Effector memory CD4-positive, alpha-beta T cell (primary cell): ENCODE results near the gene C10orf143.
"Not testable (repeated sequence)": the region's sequence is repeated elsewhere in the genome, so short reads cannot be mapped to it uniquely, and the experiment has no call there.

Experiments used
- DNase-seq, 3 donors: peaks; one replicate each; pipeline ENCODE4 v3.0.0-alpha.2; 2020
- H3K27ac ChIP-seq: 2 replicates; pipeline ENCODE4 v1.7.0; 2013; ENCODE audit warnings: mild to moderate bottlenecking, low read length, moderate library complexity; ENCODE audit not compliant: insufficient read depth, poor library complexity, severe bottlenecking
- H3K27me3 ChIP-seq: replicated peaks from 2 replicates; pipeline ENCODE4 v1.7.0; 2013; ENCODE audit warnings: mild to moderate bottlenecking, low read length; ENCODE audit not compliant: insufficient read depth, control insufficient read depth, poor library complexity, severe bottlenecking
- H3K36me3 ChIP-seq: 2 replicates; pipeline ENCODE4 v1.7.0; 2013; ENCODE audit warnings: mild to moderate bottlenecking, low read length, moderate library complexity; ENCODE audit not compliant: control insufficient read depth, insufficient read depth
- H3K4me1 ChIP-seq: 2 replicates; pipeline ENCODE4 v1.7.0; 2013; ENCODE audit warnings: low read length, mild to moderate bottlenecking; ENCODE audit not compliant: control insufficient read depth, insufficient read depth, poor library complexity, severe bottlenecking
- H3K4me3 ChIP-seq: 2 replicates; pipeline ENCODE4 v1.7.0; 2013; ENCODE audit warnings: low read length, low read depth, mild to moderate bottlenecking; ENCODE audit not compliant: insufficient read depth, poor library complexity, severe bottlenecking
- H3K9me3 ChIP-seq: 2 replicates; pipeline ENCODE4 v1.7.0; 2013; ENCODE audit warnings: mild to moderate bottlenecking, low read length, moderate library complexity; ENCODE audit not compliant: control insufficient read depth

The C10orf143 gene

GRCh38 chr10:130112821-130113220 lies 2.2 kb upstream of the C10orf143 start:
- no peaks in the 10 kb centered on the region for H3K9me3 ChIP-seq
- no peaks in the 10 kb centered on the region for H3K36me3 ChIP-seq
- H3K27me3 ChIP-seq: no peaks in the 10 kb centered on the region
- H3K27ac ChIP-seq: no peak overlapping the region
- DNase-seq: no peak
- H3K4me1 ChIP-seq: peaks cover 19% of the 10 kb centered on the region
- H3K4me3 ChIP-seq: no peak overlapping the region

GRCh38 chr10:130111852-130112180 lies 1.2 kb upstream of the C10orf143 start:
- DNase-seq: no peak
- Histone ChIP-seq H3K4me3 (peak overlapping the region; percentile 80), H3K36me3 (no peaks in the 10 kb centered on the region), H3K4me1 (peaks cover 22% of the 10 kb centered on the region), H3K9me3 (no peaks in the 10 kb centered on the region), H3K27me3 (no peaks in the 10 kb centered on the region), H3K27ac (peak overlapping the region; percentile 90)

DNA sequence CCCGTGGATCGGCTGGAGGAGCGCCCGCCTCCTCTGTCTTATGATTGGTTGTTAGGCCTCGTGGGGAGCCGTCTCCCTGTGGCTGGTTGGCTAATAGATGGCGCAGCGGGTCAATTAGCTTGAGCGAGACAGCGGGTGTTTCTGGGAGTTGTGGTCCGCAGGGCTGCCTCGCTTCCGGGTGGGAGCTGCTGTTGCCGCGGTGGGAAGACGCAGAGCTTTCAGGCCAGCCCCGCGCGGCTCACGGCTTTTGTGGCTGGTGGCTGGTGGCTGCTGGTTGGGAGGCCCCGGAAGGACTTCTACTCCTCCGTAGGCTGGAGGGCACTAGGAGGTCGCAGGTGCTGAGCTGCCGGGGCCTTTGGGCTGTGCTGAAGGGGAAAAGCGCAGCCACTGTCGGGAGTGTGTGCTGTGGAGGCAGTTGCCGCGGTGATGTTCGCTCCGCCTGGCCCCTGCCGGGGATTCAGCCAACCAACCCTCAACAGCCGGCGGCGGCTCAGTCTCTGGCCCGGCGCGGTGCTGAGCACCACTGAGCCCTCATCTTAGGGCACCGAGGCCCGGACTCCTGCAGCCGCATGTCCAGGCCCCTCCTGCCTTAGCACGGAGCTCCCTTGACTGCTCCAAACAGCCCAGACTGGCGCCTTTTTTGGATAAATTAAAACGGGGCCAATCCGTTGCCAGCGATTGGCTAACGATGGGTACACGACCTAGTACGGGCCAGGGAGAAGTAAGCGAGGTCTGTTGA lies 652 bp upstream of the C10orf143 start:
- DNase-seq: peak; percentile 91 to 95 (median 93)
- peak overlapping the region; percentile 80 for H3K4me3 ChIP-seq
- H3K4me1 ChIP-seq: peaks cover 22% of the 10 kb centered on the region
- H3K36me3 ChIP-seq: no peaks in the 10 kb centered on the region
- H3K27ac ChIP-seq: peak overlapping the region; percentile 90
- H3K9me3 ChIP-seq: no peaks in the 10 kb centered on the region
- no peaks in the 10 kb centered on the region for H3K27me3 ChIP-seq

DNA sequence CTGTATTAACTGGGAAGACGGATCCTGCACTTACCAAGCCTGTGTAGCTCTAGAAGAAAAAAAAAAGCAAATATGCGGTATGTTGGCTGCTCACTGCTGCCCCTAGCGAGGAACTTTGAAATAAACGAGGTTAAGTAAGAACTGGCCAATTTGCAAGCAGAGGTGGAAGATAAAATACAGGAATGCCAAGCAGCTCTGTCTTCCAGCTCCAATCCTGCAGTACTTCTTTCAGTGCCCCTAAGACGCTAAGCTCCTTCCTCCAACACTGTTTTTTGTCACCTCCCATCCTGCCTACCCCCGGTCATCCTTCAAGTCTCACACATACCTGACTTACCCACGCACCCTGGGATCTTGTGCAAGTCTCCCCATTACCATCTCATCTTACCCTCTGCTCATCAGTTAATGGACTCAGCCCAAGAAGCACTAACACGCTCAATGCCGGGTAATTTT lies 809 bp downstream of the C10orf143 start:
- Histone ChIP-seq H3K4me1 (peaks cover 22% of the 10 kb centered on the region), H3K4me3 (peak overlapping the region; percentile 80), H3K36me3 (no peaks in the 10 kb centered on the region), H3K27me3 (no peaks in the 10 kb centered on the region), H3K27ac (peak overlapping the region; percentile 90), H3K9me3 (no peaks in the 10 kb centered on the region)
- DNase-seq: peak; percentile 48 to 67 (median 50)

DNA sequence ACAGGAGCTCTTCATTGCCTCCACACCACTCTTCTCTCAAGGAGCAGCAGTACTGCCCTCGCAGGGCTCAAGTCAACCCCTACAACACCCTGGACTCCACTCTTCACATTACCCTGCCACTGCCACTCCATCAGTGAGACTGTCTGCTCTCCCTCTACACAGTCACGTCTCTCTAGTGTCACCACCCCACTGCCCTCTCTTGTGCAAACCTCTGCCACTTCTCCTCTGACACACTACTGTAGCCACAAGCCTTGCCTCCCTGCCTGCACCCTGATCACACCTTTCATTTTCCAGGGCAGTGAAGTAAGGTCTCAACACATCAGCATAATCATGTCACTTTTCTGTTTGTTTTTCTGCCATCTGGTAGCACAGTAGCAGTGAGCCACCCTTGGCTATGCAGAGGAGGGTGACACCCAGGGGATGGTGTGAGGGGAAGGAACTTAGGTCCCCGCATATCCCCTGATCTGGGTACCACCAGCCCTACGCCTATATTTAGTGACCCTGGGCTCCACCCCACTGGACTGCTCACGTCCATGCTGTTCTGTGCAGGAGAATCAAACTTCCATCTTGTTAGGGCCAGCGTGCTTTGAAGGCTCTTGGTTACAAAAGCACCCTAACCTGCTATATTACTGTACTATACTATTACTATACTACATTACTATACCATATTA lies 1.6 kb downstream of the C10orf143 start:
- Histone ChIP-seq H3K27me3 (no peaks in the 10 kb centered on the region), H3K9me3 (no peaks in the 10 kb centered on the region), H3K4me1 (peaks cover 22% of the 10 kb centered on the region), H3K36me3 (no peaks in the 10 kb centered on the region), H3K27ac (no peak overlapping the region), H3K4me3 (peak overlapping the region; percentile 80)
- DNase-seq: no peak

GRCh38 chr10:130108146-130108545 lies 2.5 kb downstream of the C10orf143 start:
- not testable (repeated sequence) for DNase-seq, H3K9me3 ChIP-seq, H3K36me3 ChIP-seq, H3K4me3 ChIP-seq, H3K27me3 ChIP-seq, H3K27ac ChIP-seq
- H3K4me1 ChIP-seq: peaks cover 22% of the 10 kb centered on the region

- Histone ChIP-seq H3K4me3 (no peak overlapping the region), H3K36me3 (no peaks in the 10 kb centered on the region), H3K4me1 (peaks cover 20% of the 10 kb centered on the region), H3K9me3 (no peaks in the 10 kb centered on the region), H3K27me3 (no peaks in the 10 kb centered on the region), H3K27ac (no peak overlapping the region)
- DNase-seq: no peak
These were observed 4.9 kb downstream of the C10orf143 start for GRCh38 chr10:130105724-130106123.

DNA sequence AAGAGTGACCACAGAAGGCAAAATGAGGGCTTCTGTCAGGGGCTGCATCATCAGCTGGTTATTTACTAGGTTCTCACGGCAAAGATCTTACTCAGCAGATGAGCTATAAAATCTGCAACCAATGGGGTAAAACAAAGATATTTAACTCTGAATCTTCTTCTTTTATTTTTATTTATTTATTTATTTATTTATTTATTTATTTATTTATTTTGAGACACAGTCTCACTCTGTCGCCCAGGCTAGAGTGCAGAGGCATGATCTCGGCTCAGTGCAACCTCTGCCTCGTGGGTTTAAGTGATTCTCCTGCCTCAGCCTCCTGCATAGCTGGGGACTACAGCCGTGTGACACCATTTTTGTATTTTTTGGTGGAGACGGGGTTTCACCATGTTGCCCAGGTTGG lies 11.3 kb downstream of the C10orf143 start:
- DNase-seq: no peak
- H3K9me3 ChIP-seq: no peaks in the 10 kb centered on the region
- H3K4me3 ChIP-seq: no peak overlapping the region
- no peaks in the 10 kb centered on the region for H3K27me3 ChIP-seq
- no peaks in the 10 kb centered on the region for H3K4me1 ChIP-seq
- no peak overlapping the region for H3K27ac ChIP-seq
- H3K36me3 ChIP-seq: no peaks in the 10 kb centered on the region

GRCh38 chr10:130090565-130090964 lies 20.1 kb downstream of the C10orf143 start:
- not testable (repeated sequence) for H3K4me1 ChIP-seq, H3K27ac ChIP-seq, H3K9me3 ChIP-seq, DNase-seq, H3K36me3 ChIP-seq, H3K27me3 ChIP-seq, H3K4me3 ChIP-seq

- H3K36me3 ChIP-seq: no peaks in the 10 kb centered on the region
- H3K4me3 ChIP-seq: no peak overlapping the region
- no peak overlapping the region for H3K27ac ChIP-seq
- no peaks in the 10 kb centered on the region for H3K27me3 ChIP-seq
- no peaks in the 10 kb centered on the region for H3K9me3 ChIP-seq
- no peaks in the 10 kb centered on the region for H3K4me1 ChIP-seq
- DNase-seq: no peak
These were observed 30.2 kb downstream of the C10orf143 start for GRCh38 chr10:130080461-130080814.
